Liver (tissue), 9 donors: ENCODE measurements around the gene MTHFD1L. TPM values are rescaled to one million over a fixed set of nuclear protein-coding genes. Genes with fewer than 3 reads are reported as not detected.

Experiments used
- DNase-seq: peaks from one replicate; pipeline ENCODE4 v3.0.0-alpha.2; 2017; ENCODE audit warnings: low spot score
- H3K27ac ChIP-seq, 2 donors: one replicate each; pipeline ENCODE4 v1.7.0; 2013; ENCODE audit warnings: inconsistent platforms in 2 of 2, low read length in 2 of 2, control low read depth in 1 of 2, low read depth in 1 of 2, mild to moderate bottlenecking in 1 of 2
- H3K27me3 ChIP-seq, 4 donors: one replicate each; pipeline versions ENCODE4 v1.6.1 to v1.7.0; 2013; ENCODE audit warnings: low read length in 3 of 4, inconsistent platforms in 1 of 4, mild to moderate bottlenecking in 1 of 4, moderate library complexity in 1 of 4; ENCODE audit not compliant: control insufficient read depth in 4 of 4, insufficient read depth in 4 of 4
- H3K36me3 ChIP-seq, 4 donors: one replicate each; pipeline versions ENCODE4 v1.6.1 to v1.7.0; 2013; ENCODE audit warnings: low read length in 3 of 4, mild to moderate bottlenecking in 3 of 4, low read depth in 1 of 4, moderate library complexity in 1 of 4; ENCODE audit not compliant: control insufficient read depth in 4 of 4, insufficient read depth in 3 of 4
- H3K4me1 ChIP-seq, 4 donors: one replicate each; pipeline versions ENCODE4 v1.6.1 to v1.7.0; 2013; ENCODE audit warnings: low read length in 3 of 4, mild to moderate bottlenecking in 3 of 4, moderate library complexity in 1 of 4; ENCODE audit not compliant: control insufficient read depth in 4 of 4, insufficient read depth in 4 of 4
- H3K4me3 ChIP-seq, 3 donors: one replicate each; pipeline versions ENCODE4 v1.6.1 to v1.7.0; 2013; ENCODE audit warnings: low read length in 3 of 3, control low read depth in 1 of 3, low read depth in 1 of 3, mild to moderate bottlenecking in 1 of 3
- H3K9ac ChIP-seq, 2 donors: one replicate each; pipeline ENCODE4 v1.7.0; 2013; ENCODE audit warnings: low read length in 2 of 2, mild to moderate bottlenecking in 2 of 2, moderate library complexity in 2 of 2, control low read depth in 1 of 2, low read depth in 1 of 2
- H3K9me3 ChIP-seq, 4 donors: one replicate each; pipeline versions ENCODE4 v1.6.1 to v1.7.0; 2013; ENCODE audit warnings: low read length in 3 of 4; ENCODE audit not compliant: control insufficient read depth in 4 of 4
- EGR1 ChIP-seq, 2 donors: IDR thresholded peaks; 2 replicates each; pipeline ENCODE4 v1.6.1; 2016 to 2018; ENCODE audit warnings: antibody characterized with exemption in 2 of 2, low read depth in 2 of 2
- FOXA1 ChIP-seq: IDR thresholded peaks from 2 replicates; pipeline ENCODE4 v1.6.1; 2016; ENCODE audit warnings: antibody characterized with exemption
- FOXA2 ChIP-seq: IDR thresholded peaks from 2 replicates; pipeline ENCODE4 v1.6.1; 2016; ENCODE audit warnings: antibody characterized with exemption
- GABPA ChIP-seq, 2 donors: IDR thresholded peaks in 1 of 2; conservative IDR thresholded peaks in 1 of 2; 2 replicates each; pipeline ENCODE4 v1.6.1; 2016; ENCODE audit warnings: antibody characterized with exemption in 2 of 2, mild to moderate bottlenecking in 1 of 2, moderate library complexity in 1 of 2
- HNF4A ChIP-seq, 2 donors: conservative IDR thresholded peaks; 2 replicates each; pipeline ENCODE4 v1.6.1; 2016; ENCODE audit warnings: antibody characterized with exemption in 2 of 2, mild to moderate bottlenecking in 2 of 2
- HNF4G ChIP-seq: IDR thresholded peaks from 2 replicates; pipeline ENCODE4 v1.6.1; 2016; ENCODE audit warnings: antibody characterized with exemption
- JUND ChIP-seq, 2 donors: IDR thresholded peaks; 2 replicates each; pipeline ENCODE4 v1.6.1; 2016; ENCODE audit warnings: antibody characterized with exemption in 2 of 2
- MAX ChIP-seq: IDR thresholded peaks from 2 replicates; pipeline ENCODE4 v1.6.1; 2016; ENCODE audit warnings: antibody characterized with exemption
- NR2F2 ChIP-seq: IDR thresholded peaks from 2 replicates; pipeline ENCODE4 v1.6.1; 2016; ENCODE audit warnings: antibody characterized with exemption
- RAD21 ChIP-seq, 2 donors: IDR thresholded peaks; 2 replicates each; pipeline ENCODE4 v1.6.1; 2016; ENCODE audit warnings: antibody characterized with exemption in 2 of 2, mild to moderate bottlenecking in 2 of 2
- REST ChIP-seq: IDR thresholded peaks from 2 replicates; pipeline ENCODE4 v1.6.1; 2016; ENCODE audit warnings: antibody characterized with exemption, mild to moderate bottlenecking
- RXRA ChIP-seq, 2 donors: IDR thresholded peaks; 2 replicates each; pipeline ENCODE4 v1.6.1; 2017 to 2018; ENCODE audit warnings: antibody characterized with exemption in 2 of 2, mild to moderate bottlenecking in 1 of 2
- SP1 ChIP-seq: IDR thresholded peaks from 2 replicates; pipeline ENCODE4 v1.6.1; 2018; ENCODE audit warnings: antibody characterized with exemption, mild to moderate bottlenecking
- TAF1 ChIP-seq: conservative IDR thresholded peaks from 2 replicates; pipeline ENCODE4 v1.6.1; 2016; ENCODE audit warnings: antibody characterized with exemption, mild to moderate bottlenecking
- YY1 ChIP-seq: IDR thresholded peaks from 2 replicates; pipeline ENCODE4 v1.6.1; 2016; ENCODE audit warnings: antibody characterized with exemption, mild to moderate bottlenecking
- ZBTB33 ChIP-seq: IDR thresholded peaks from 2 replicates; pipeline ENCODE4 v1.6.1; 2016; ENCODE audit warnings: antibody characterized with exemption
- WGBS: extraction: QIAGEN DNeasy Blood & Tissue Kit; methylation state at CpG from one replicate; pipeline ENCODE4 v1.1.7; 2013; 5-methylcytosine and 5-hydroxymethylcytosine counted together
- polyA plus RNA-seq, 2 donors: library from polyadenylated mRNA; stranded (reverse) in 1 of 2; unstranded in 1 of 2; fragments of 200-250 nt in 1 of 2; fragments of >200 nt in 1 of 2; fragmentation: Nextera tagmentation in 1 of 2; extraction: Ambion mirVana in 1 of 2; gene quantifications; one replicate each; pipeline versions ENCODE4 v1.2.1 to v1.2.3, GENCODE V29; 2013 to 2015
- total RNA-seq, 2 donors: library from RNA; depleted of rRNA; stranded (reverse); fragments of >200 nt; gene quantifications; one replicate each; pipeline ENCODE4 v1.2.3, GENCODE V29; 2014
- TF ChIP-seq, protein P1 (sequence below): IDR thresholded peaks from 2 replicates; pipeline ENCODE4 v1.6.1; 2016; ENCODE audit warnings: antibody characterized with exemption
- TF ChIP-seq, protein P2 (sequence below): fragments of 150-350 bp; IDR thresholded peaks from 2 replicates; pipeline ENCODE4 v1.5.1; 2017; ENCODE audit warnings: improper control_type of control experiment, low read depth, low read length; ENCODE audit not compliant: missing input control
- donor health status: healthy.
- donor health status: healthy.
- donor health status: healthy.
- donor health status: healthy.
- donor health status: healthy.

Gene MTHFD1L
- total and polyA plus RNA-seq, 4 donors = 2.0 to 7.7 (median 2.8) TPM

DNA sequence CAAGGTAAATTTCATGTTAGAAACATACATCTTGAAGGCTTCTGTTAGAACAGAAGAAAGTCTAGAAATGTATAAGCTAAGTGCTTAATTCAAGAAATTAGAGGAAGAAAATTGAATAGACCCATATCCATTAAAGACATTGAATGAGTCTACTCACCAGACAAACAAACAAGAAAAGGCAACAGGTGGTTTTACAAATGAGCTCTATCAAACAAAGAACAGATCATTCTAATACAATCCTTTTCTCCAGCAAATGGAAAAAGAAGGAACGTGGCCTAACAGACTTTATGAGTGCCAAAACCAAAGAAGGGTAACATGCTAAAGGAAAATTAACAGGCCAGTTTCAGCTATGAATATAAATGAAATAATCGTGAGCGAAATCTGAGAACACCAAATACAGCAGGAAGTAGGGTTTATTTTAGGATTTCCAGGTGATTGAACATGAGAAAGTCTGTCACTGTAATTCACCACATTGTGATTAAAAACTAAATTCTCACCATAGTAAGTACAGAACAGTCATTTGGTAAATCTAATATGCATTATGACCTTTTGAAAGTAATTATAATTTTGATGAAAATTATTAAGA, 22.6 kb downstream of the MTHFD1L start:
- no peaks in the 10 kb centered on the region for H3K9me3 ChIP-seq
- no peaks in the 10 kb centered on the region for H3K4me1 ChIP-seq
- no peak for DNase-seq
- 83% methylated on average over 3 of the region's 3 CpGs for WGBS
- H3K36me3 ChIP-seq = no peaks in the 10 kb centered on the region
- H3K27me3 ChIP-seq = no peaks in the 10 kb centered on the region
- no peak for TF ChIP-seq FOXA1
- TF ChIP-seq FOXA2 = no peak
- TF ChIP-seq GABPA (IDR thresholded peaks at IDR 0.05 in 1 of 2, conservative IDR thresholded peaks at IDR 0.05 in 1 of 2) = no peak
- TF ChIP-seq EGR1 (IDR thresholded peaks at IDR 0.05; ENCODE audit: low read depth in 2 of 2) = no peak
- TF ChIP-seq REST = no peak
- TF ChIP-seq, protein P1, sequence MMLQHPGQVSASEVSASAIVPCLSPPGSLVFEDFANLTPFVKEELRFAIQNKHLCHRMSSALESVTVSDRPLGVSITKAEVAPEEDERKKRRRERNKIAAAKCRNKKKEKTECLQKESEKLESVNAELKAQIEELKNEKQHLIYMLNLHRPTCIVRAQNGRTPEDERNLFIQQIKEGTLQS = no peak
- TF ChIP-seq, protein P2, sequence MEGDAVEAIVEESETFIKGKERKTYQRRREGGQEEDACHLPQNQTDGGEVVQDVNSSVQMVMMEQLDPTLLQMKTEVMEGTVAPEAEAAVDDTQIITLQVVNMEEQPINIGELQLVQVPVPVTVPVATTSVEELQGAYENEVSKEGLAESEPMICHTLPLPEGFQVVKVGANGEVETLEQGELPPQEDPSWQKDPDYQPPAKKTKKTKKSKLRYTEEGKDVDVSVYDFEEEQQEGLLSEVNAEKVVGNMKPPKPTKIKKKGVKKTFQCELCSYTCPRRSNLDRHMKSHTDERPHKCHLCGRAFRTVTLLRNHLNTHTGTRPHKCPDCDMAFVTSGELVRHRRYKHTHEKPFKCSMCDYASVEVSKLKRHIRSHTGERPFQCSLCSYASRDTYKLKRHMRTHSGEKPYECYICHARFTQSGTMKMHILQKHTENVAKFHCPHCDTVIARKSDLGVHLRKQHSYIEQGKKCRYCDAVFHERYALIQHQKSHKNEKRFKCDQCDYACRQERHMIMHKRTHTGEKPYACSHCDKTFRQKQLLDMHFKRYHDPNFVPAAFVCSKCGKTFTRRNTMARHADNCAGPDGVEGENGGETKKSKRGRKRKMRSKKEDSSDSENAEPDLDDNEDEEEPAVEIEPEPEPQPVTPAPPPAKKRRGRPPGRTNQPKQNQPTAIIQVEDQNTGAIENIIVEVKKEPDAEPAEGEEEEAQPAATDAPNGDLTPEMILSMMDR = no peak
- TF ChIP-seq HNF4A (conservative IDR thresholded peaks at IDR 0.05) = no peak
- no peak for TF ChIP-seq HNF4G
- no peak for TF ChIP-seq ZBTB33
- TF ChIP-seq SP1 = no peak
- no peak for TF ChIP-seq MAX
- no peak for TF ChIP-seq TAF1
- TF ChIP-seq NR2F2 = no peak
- TF ChIP-seq RXRA (IDR thresholded peaks at IDR 0.05) = no peak
- TF ChIP-seq JUND (IDR thresholded peaks at IDR 0.05) = no peak
- TF ChIP-seq RAD21 (IDR thresholded peaks at IDR 0.05) = no peak
- no peak for TF ChIP-seq YY1
- H3K9ac ChIP-seq = no peak overlapping the region
- no peak overlapping the region for H3K27ac ChIP-seq
- no peak overlapping the region for H3K4me3 ChIP-seq
